Stimulated activated naive CD8-positive, alpha-beta T cell treated with anti-CD3 and anti-CD28 coated beads, Interleukin-15, Interleukin-2, amounts not matched to agents 100 U/mL and 50 U/mL, for 24 hours (primary cell): ENCODE data around the gene FAM9C.
"Not testable (repeated sequence)": the region's sequence is repeated elsewhere in the genome, so short reads cannot be mapped to it uniquely, and the experiment has no call there.

Source experiments
- ATAC-seq: fragments of 150-1000 bp; cut with Tn5 transposase; one replicate; pipeline ENCODE4 v1.10.0; 2021
- DNase-seq: peaks from one replicate; pipeline ENCODE4 v3.0.0; 2021

FAM9C gene

DNA sequence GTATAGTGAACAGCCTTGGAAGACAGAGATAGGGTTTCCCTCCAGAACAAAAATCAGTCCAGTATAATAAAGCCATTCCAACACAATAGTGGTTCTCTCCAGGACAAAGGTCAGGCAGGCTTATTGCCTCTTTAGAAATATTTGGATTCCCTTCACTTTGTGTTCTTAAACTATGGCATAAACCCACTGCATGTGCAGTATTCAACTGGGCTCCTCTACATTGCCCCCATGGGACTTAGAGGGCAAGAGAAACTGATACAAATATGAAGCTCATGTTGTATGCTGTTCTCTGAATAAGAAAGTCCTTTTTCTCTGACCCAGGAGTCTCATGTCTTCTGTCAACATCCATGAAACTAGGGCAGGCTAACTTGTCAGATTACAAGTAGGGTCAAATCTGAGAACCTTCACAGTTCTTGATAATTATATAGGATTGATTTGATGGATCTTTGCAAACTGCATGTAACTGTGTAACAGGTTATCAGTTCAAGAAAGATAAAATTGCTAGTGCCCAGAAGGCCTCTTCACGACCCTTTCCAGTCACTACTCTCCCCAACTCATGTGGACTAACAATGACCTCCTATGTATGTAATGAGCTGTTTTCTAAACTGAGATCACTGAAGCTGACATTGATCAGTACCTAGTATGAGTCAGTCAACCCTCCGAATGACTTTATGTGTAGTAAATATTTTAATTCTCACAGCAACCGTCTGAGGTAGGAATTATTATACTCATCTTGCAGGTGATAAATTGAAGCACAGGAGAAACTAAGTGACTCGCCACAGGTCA is 31.9 kb upstream of the FAM9C start:
- no peak for DNase-seq
- peak; percentile 83 for ATAC-seq

GRCh38 chrX:13074297-13075262 is 30.2 kb upstream of the FAM9C start:
- no peak for DNase-seq

DNA sequence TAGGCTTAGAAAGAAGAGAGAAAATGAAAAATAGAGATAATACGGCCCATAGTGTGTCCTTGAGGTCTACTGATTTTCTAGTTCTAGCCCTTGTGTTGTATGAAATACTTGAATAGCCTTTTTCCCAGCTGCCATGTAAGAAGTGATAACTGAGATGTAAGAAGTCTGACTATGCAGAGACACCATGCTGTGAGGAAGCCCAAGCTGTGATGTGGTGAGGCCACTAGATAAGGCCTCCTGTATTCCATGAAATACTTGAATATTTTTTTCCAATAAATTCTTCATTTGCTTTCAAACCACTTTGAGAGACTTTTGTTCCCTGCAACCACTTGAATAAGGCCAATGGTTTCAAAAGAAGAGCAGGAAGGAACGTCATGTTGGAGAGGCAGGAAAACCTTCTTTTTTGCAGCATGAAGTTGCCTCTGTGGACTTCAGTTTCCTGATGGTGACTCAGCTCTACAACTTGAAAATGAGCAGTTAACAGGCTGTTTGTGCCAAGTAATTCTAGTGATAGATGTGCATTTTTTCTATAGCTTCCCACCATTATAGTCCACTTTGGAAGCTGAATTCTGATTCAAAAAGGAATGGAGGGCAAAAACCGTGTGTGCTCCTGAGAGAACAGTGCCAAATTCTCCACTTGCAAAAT is 25.5 kb upstream of the FAM9C start:
- DNase-seq (no peak), ATAC-seq (no peak)

More at GRCh38 chrX:13074297-13075262, 30.2 kb upstream of the FAM9C start:
- peak; percentile 53 for ATAC-seq

DNA sequence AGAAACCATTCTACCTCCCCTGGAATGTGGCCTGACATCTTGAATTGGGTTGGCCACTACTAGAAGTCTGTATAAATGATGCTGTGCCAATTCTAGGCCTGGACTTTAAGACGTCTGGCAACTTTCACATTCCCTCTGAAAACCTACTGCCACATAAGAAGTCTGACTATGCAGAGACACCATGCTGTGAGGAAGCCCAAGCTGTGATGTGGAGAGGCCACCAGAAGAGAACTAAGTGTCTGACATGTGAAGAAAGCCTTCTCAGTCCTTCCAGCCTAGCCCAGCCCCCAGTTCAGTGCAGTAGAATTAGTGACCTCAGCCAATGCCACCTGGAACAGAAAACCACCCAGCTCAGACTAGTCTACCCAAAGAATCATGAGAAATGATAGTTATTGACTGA is 24.2 kb upstream of the FAM9C start:
- no peak for ATAC-seq
- no peak for DNase-seq

GRCh38 chrX:13067773-13068172 is 23.4 kb upstream of the FAM9C start:
- ATAC-seq (no peak), DNase-seq (no peak)

- DNase-seq (no peak), ATAC-seq (no peak)
Measured at GRCh38 chrX:13066391-13066790, 22.0 kb upstream of the FAM9C start.

DNA sequence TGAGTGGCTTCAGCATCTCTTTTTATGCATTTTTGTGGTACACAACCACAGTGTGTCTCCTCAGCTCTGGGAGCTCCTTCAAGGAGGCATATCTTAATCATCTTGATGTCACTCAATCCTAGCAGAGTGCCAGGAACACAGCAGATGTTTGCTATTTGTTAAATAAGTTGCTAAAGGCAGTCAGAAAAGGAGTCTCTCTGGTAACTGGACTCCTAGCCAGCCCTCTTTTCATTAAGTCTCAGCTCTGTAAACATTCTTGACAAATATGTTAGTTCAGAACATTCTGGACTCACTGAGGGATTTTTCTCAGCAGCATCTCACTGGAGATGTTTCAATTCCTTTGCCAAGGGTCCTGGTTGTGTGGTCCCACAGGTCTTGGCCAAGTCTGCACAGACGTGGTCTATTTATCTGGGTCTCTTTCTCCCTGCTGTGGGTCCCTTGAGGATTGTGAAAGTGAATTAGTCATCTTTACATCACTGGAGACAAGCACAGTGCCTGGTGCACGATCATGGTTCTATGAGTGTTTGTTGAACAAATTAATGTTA is 20.3 kb upstream of the FAM9C start:
- peak; percentile 68 for ATAC-seq
- no peak for DNase-seq

GRCh38 chrX:13063124-13063523 is 18.7 kb upstream of the FAM9C start:
- ATAC-seq, DNase-seq: not testable (repeated sequence)

- ATAC-seq: not testable (repeated sequence)
Measured at GRCh38 chrX:13062331-13062730, 17.9 kb upstream of the FAM9C start.

GRCh38 chrX:13061215-13061708 is 16.8 kb upstream of the FAM9C start:
- not testable (repeated sequence) for DNase-seq, ATAC-seq

More at GRCh38 chrX:13062331-13062730, 17.9 kb upstream of the FAM9C start:
- not testable (repeated sequence) for DNase-seq

DNA sequence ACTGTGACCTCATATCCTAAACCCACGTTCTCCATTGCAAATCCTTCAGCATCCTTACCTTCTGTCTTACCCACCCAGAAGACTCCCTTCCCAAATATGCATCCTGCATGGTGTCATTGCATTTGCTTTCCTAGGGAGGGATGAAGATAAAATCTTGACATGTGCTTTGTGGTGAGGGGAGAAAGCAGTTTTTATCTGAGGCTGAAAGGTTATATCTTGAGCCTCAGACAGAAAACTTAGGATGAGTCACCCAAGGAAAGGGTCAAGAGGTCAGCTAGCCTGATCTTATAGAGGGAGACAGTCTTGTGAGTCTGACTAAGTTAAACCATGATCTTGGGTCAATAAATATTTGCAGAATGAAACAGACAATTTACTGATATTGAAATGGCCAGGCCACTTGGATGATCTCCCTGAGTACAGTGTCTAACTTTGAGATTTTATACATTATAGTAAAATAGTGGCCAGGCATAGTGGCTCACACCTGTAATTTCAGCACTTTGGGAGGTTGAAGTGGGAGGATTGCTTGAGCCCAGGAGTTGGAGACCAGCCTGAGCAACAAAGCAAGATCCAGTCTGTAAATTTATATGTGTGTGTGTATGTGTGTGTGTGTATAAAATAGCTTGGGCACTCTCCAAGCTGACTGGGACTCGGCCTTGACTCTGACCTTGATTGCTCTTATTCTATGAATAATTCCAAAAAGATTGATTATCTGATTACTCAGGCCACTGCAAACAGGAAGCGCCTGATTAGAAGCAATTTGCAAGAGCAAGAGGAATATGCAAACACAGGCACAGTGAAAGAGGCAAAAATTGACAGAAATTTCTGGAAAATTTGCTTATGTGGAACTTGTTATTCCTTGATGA is 15.4 kb upstream of the FAM9C start:
- ATAC-seq (no peak), DNase-seq (no peak)

- ATAC-seq (peak; percentile 51), DNase-seq (no peak)
Measured at GRCh38 chrX:13055486-13055885, 11.1 kb upstream of the FAM9C start.

- DNase-seq (no peak), ATAC-seq (no peak)
Measured at GRCh38 chrX:13053171-13053570, 8.8 kb upstream of the FAM9C start.

DNA sequence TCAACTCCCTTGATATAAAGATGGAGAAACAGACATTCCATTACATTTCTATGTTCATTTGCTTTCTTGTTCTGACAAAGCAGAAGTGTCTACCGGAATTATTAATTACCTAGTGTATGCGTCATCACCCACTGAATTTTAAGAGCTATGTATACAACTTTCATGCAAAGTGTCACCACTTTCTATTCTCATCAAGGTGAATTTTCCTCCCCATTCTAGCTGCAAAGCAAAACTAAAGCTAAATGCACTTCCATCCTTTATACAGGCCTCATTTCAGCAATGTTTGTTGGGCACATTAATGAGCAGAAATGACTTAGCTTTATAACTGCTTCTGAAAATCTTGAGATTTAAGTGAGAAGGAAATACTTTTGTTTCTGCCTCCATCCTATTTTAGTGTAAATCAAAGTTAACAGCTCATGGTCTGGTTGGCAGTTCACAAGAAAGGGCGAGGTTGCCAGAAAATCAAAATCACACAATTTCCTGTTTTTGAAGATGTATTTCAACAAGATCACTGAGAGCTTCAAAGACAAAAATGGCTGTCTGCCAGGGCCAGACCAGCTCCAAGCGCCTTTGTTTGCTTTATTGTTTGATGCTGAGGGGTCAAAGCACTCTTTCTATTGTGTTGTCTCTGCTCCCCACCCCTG is 7.2 kb upstream of the FAM9C start:
- DNase-seq (no peak), ATAC-seq (peak; percentile 80)

GRCh38 chrX:13051167-13051528 is 6.7 kb upstream of the FAM9C start:
- ATAC-seq: no peak
- DNase-seq: no peak

DNA sequence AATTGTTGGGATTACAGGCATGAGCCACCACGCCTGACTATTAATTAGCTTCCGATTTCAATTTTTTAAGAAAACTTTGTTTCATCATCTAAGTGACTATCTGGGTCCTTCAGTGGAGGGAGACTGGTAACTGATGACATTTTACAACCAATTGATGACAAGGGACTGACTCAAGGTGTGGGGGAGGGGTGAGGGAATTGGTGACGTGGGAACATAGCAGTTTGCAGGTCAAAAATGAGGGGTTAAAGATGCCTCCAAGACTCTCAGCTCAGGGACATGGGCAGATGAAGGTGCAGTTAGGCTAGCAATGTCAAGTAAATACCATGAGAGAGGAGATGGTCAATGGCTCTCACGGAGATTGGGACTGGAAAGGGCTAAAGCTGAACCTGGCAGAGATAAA is 5.7 kb upstream of the FAM9C start:
- ATAC-seq: no peak
- peak; percentile 44 for DNase-seq

- DNase-seq (no peak), ATAC-seq (no peak)
Measured at GRCh38 chrX:13048280-13048679, 3.9 kb upstream of the FAM9C start.

- DNase-seq (no peak), ATAC-seq (no peak)
Measured at GRCh38 chrX:13047759-13048158, 3.3 kb upstream of the FAM9C start.

GRCh38 chrX:13046141-13046855 is 1.9 kb upstream of the FAM9C start:
- ATAC-seq (no peak), DNase-seq (no peak)

DNA sequence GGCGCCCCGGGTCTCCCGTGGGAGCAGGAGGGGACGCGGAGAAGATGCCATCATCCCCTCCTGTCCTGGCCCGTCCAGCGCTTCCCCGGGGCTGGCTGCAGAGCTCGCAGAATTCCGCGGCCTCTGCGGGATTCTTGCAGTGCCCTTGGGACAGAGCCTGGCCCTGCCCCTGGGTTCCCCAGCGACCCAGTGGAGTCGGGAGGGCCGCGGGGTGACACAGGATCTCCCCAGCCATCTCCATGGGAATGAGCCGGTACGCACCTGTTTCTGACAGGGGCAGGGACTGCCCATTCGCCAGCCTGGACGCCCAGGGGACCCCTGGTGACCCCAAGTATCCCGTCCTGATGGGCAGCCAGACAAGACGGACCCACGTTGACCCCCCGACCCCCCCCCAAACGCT is 482 bp downstream of the FAM9C start:
- no peak for ATAC-seq
- DNase-seq: no peak
